ENCODE measurements around the gene B4GALT3. TPM values are rescaled to one million over a fixed set of nuclear protein-coding genes. Genes with fewer than 3 reads are reported as not detected.
"Not testable (repeated sequence)": the region's sequence is repeated elsewhere in the genome, so short reads cannot be mapped to it uniquely, and the experiment has no call there.

Gene B4GALT3
- total RNA-seq: 20.9 TPM
- long read RNA-seq, transcript B4GALT3-201 (8 exons, 1,911 nt): major isoform, 13 of 29 reads
- long read RNA-seq, transcript B4GALT3-213 (8 exons, 2,414 nt): minor isoform, 6 of 29 reads
- long read RNA-seq, partial matches to known transcripts: 3 of 29 reads
- long read RNA-seq, other reads (novel, unspliced or antisense): 7 of 29 reads

- intact Hi-C loops (cut with DNase I): no loop called here
- ATAC-seq (peak; percentile 93), DNase-seq (ENCODE audit: missing footprints) (peak; percentile 96)
These were observed at the start of gene B4GALT3 for GRCh38 chr1:161177112-161177935. B4GALT3 (minus strand) TSS chr1:161177507; CDS start chr1:161176060, 1,447 bp downstream.

GRCh38 chr1:161226759-161227158 lies 49.5 kb upstream of the B4GALT3 start:
- DNase-seq (ENCODE audit: missing footprints): no peak
- ATAC-seq: no peak
- intact Hi-C loops (cut with DNase I): loop anchor here (1.0 to 5.0 kb wide), 4 partner anchors 65 to 156 kb away; partner anchors contain the start of genes CFAP126 and SDHC

GRCh38 chr1:161226320-161226711 lies 49.0 kb upstream of the B4GALT3 start:
- no peak for DNase-seq (ENCODE audit: missing footprints)
- no peak for ATAC-seq
- intact Hi-C loops (cut with DNase I): loop anchor here (2.0 to 5.0 kb wide), 3 partner anchors 88 to 156 kb away; partner anchors contain the start of genes CFAP126 and SDHC

- DNase-seq (ENCODE audit: missing footprints) (peak; percentile 93), ATAC-seq (peak; percentile 97)
- intact Hi-C loops (cut with DNase I): loop anchor here (2.0 to 5.0 kb wide), 4 partner anchors 15 to 157 kb away; partner anchors contain the start of genes CFAP126 and SDHC
These were observed 48.4 kb upstream of the B4GALT3 start, which contains the start of gene TOMM40L for GRCh38 chr1:161225534-161226319. TOMM40L (plus strand) TSS chr1:161226060; CDS start chr1:161226490, 430 bp downstream.

GRCh38 chr1:161225178-161225533 lies 47.8 kb upstream of the B4GALT3 start:
- ATAC-seq: no peak
- DNase-seq (ENCODE audit: missing footprints): no peak
- intact Hi-C loops (cut with DNase I): loop anchor here (2.0 to 5.0 kb wide), 2 partner anchors 14 to 142 kb away; partner anchors contain the start of gene CFAP126

GRCh38 chr1:161224695-161225087 lies 47.4 kb upstream of the B4GALT3 start:
- intact Hi-C loops (cut with DNase I): loop anchor here (2.0 to 5.0 kb wide), 2 partner anchors 14 to 143 kb away; partner anchors contain the start of gene CFAP126
- DNase-seq (ENCODE audit: missing footprints); ATAC-seq: not testable (repeated sequence)

- DNase-seq (ENCODE audit: missing footprints) (no peak), ATAC-seq (no peak)
- intact Hi-C loops (cut with DNase I): loop anchor here (2.0 kb wide), 1 partner anchor 13 kb away; no protein-coding TSS in a partner anchor
These were observed 46.7 kb upstream of the B4GALT3 start for GRCh38 chr1:161223805-161224694.

- DNase-seq (ENCODE audit: missing footprints) (no peak), ATAC-seq (no peak)
- intact Hi-C loops (cut with DNase I): no loop called here
These were observed 45.1 kb upstream of the B4GALT3 start for GRCh38 chr1:161222175-161223019.

GRCh38 chr1:161220002-161220401 lies 42.7 kb upstream of the B4GALT3 start:
- DNase-seq (ENCODE audit: missing footprints): no peak
- no peak for ATAC-seq
- intact Hi-C loops (cut with DNase I): no loop called here

- no peak for ATAC-seq
- DNase-seq (ENCODE audit: missing footprints): no peak
- intact Hi-C loops (cut with DNase I): no loop called here
These were observed 42.0 kb upstream of the B4GALT3 start for GRCh38 chr1:161219078-161219892.

GRCh38 chr1:161218301-161219077 lies 41.2 kb upstream of the B4GALT3 start:
- intact Hi-C loops (cut with DNase I): no loop called here
- ATAC-seq: no peak
- no peak for DNase-seq (ENCODE audit: missing footprints)

- peak; percentile 2 for ATAC-seq
- intact Hi-C loops (cut with DNase I): no loop called here
- DNase-seq (ENCODE audit: missing footprints): no peak
These were observed 40.5 kb upstream of the B4GALT3 start for GRCh38 chr1:161217831-161218230.

- intact Hi-C loops (cut with DNase I): no loop called here
- ATAC-seq (peak; percentile 44), DNase-seq (ENCODE audit: missing footprints) (no peak)
These were observed 39.8 kb upstream of the B4GALT3 start for GRCh38 chr1:161216945-161217712.

GRCh38 chr1:161215076-161215475 lies 37.8 kb upstream of the B4GALT3 start, which contains the start of gene FCER1G:
FCER1G (plus strand) TSS chr1:161215295; CDS start chr1:161215322, 27 bp downstream.
- intact Hi-C loops (cut with DNase I): no loop called here
- ATAC-seq (peak; percentile 66), DNase-seq (ENCODE audit: missing footprints) (peak; percentile 91)

GRCh38 chr1:161214369-161214768 lies 37.1 kb upstream of the B4GALT3 start:
- DNase-seq (ENCODE audit: missing footprints) (no peak), ATAC-seq (no peak)
- intact Hi-C loops (cut with DNase I): no loop called here

Measured in Right ventricle myocardium inferior (tissue), 1 donor.